ENCODE results near the gene SERINC4.

The SERINC4 gene

DNA sequence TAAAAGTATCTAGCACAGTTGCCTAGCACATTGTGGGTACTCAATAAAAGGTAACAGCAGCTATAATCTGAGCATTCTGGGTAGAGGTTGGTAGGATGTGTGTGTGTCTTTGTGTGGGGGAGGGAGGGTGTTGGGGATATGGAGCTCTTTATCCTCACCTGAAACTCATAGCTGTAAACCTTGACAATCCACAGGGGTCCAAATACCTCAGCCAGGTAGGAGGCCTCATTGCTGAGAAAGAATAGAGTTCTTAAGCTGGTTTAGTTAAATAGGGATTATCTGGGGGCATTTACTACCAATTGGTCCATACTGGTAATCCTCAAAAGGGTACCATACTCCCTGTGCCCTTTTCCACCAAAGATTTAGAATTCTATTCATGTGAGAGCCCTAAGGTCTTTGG lies 4.0 kb downstream of the SERINC4 start:
- DNase-seq = no peak

GRCh38 chr15:43795197-43795596 lies 4.8 kb downstream of the SERINC4 start:
- DNase-seq = no peak

DNA sequence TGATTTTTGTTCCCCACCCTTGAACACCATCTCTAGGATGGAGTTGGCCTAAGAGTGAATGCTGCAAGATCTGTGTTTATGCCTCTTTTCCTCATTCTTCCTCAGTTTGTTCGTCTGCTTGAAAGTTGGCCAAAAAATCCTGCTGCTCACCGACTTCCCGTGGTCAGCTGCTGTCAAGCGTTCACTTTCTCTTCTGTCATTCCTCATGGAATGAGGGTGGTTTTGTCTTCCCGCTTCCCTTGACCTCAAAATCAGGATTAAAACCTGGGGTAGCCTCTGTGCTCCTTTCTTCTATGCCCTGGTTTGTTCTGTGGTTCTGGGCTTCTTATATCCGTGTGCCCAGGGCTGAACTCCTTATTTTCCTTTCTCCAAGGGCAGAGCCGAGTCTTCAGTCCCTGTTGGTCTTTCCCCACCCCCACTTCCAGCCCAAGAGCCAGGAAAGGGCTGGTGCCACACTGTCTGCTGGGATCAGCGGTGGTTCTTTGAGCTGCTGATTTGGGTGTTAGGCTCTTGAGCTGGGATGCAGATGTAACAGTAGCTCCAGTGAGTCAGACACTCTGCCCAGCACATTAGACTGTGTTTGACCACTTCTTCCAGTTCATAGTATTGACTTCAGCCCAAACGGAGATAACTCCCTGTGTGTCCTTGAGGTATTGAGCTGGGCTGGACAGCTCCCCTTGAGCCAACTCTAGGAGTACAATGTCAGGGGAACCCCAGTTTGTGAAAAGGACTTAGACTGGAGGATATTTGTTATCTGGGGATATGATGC lies 5.6 kb downstream of the SERINC4 start:
- DNase-seq = no peak

- DNase-seq = no peak
Observed at GRCh38 chr15:43793647-43794046, 6.4 kb downstream of the SERINC4 start.

DNA sequence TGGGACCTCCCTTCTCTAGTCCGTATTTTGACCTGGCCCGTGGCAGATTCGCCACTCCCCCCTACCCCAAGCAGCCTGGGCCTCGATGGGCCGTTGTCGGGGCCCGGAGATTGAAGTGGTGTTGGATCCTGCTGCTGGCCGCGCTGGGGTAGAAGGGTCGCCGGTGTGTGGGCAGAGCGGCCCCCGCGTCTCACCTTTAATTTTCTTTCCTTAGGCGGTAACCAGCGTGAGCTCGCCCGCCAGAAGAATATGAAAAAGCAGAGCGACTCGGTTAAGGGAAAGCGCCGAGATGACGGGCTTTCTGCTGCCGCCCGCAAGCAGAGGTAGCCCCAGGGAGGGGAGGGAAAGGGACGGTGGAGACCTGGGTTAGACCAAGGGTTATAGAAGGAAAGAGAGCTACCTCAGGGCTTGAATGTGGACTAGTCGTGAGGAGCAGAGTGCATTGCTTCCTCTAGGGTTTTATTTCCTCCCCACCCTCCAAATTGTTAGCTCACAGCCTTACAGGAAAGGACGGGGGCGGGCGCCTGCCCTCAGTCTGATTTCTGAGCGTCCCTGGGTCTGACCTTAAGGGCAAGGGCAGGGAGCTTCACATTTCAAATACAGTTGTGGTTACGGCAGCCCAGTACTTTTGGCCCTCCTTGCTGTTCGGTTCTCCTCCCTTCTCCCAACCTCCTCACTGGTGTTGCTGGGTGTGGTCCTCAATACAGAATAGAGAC lies 7.1 kb downstream of the SERINC4 start:
- DNase-seq = no peak

DNA sequence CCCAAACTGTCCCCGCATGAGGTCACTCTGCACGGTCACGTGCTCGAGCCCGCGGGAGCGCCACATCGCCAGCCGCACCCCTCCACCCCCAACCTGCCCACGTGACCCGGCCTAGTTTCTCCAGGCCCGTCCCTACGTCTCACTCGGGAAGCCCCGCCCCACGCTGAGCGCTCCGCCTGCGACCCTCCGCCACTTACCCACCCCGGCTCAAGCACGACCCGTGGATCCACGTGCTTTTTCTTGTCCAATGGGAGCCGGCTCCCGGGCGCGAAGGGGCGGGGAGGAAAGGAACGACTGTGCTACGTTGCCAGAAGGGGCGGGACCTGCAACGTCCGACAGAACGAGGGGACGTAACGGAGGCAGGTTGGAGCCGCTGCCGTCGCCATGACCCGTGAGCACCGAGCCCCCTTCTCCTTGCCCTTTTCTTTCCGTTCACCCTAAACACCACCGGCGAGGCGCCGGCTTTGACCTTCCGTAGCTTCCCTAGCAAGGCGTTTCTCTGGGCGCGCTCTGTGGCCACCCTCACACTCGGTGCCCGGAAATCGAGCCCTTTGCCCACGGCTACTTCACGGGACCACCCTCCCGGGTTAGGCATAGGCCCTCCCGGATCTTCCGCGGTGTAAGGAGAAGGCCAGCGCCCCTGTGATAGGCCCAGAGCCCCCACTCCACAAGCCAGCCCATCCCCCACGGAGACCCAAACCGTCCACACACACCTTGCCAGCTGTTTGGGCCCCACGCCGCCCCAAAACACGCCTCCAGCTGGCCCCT lies 7.8 kb downstream of the SERINC4 start, which contains the start of gene SERF2:
SERF2 (plus strand) TSS at position 328 of the 768 bp plus-strand sequence; CDS start at position 385, 57 bp downstream.
- peak; percentile 98 for DNase-seq

DNA sequence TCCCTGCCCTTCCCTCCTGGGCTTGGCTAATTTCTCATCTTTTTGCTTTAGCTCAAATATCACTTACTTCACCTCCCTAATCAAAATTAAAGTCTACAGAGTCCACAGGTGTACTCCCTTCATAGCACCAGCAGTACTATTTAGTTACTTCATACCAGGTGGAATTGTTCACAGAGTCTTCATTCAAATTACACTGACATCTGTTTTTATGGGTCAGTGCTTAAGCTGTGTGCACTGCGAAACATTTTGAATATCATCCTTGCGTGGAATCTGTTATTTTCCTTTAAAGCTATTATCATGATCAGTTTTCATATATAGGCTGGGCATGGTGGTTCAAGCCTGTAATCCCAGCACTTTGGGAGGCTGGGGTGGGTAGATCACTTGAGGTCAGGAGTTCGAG lies 10.6 kb downstream of the SERINC4 start:
- DNase-seq = no peak

DNA sequence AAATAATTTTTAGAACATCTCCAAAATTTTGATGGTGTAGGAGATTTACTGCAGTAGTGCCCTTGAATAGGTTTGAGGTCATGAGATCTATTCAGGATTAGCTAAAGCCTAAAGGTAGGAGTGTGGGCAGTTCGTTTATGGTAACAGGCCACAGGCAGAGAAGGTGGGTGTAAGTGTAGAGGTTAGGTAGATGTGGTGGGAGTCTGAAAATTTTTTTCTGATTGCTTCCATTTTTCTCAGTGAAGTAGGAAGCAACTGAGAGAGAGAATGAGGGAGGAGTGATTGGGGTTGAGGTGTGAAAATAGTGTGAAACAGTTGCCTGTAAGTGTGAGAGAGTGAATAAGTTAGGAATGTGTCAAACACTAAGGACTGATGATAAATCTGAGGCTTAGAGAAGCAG lies 21.0 kb downstream of the SERINC4 start:
- DNase-seq = no peak

GRCh38 chr15:43777267-43777914 lies 22.6 kb downstream of the SERINC4 start:
- peak; percentile 82 for DNase-seq

DNA sequence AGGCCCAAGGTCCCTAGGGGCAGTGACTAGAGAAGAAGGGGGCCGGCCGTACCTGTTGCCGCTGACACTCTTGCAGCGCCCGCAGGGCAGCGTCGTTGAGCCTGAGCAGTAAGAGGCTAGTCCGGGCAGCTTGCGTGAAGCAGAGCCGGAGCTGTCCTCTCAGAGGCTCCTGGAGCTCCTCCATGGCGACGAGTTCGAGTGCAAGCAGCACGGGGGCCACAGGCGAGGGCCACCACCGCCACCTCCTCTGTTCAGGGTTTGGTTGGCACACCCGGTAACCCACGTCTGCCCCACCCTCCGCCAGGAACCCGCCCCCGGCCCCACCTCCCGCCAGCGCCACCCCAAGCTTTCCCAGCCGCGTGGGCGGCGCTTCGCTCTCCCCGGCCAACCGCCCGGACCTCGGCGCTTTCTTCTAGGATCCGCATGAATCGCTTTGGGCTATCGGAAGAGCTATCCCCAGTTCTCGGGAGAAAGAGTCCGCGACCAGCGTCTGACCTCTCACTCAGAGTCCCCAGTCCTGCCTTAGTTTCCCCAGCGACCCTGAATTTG lies 23.2 kb downstream of the SERINC4 start, which contains the start of gene ELL3:
ELL3 (minus strand) TSS at position 249 of the 549 bp plus-strand sequence; CDS start at position 184, 65 bp downstream.
- peak; percentile 65 for DNase-seq

- no peak for DNase-seq
Observed at GRCh38 chr15:43776101-43776717, 23.8 kb downstream of the SERINC4 start.

GRCh38 chr15:43775411-43775965 lies 24.5 kb downstream of the SERINC4 start:
- DNase-seq = peak; percentile 32

DNA sequence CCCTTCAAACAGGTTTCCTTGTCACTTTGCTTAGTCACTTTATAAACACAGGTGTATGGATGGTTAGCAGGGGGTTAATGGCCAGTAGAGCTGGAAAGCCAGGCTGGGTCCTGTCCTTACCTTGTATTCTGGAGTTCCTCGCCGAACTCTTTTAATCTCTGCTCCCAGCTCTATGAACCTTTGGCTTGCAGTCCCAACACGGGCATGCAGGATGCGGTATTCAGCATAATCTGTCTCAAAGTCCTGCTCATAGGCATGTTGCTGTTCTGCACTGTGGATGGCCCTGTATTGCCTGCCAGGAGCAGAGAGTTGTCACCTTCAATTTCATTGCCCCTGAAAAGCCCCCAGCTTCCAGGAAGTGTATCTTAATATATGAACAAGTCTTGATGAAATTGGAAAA lies 26.0 kb downstream of the SERINC4 start:
- no peak for DNase-seq

DNA sequence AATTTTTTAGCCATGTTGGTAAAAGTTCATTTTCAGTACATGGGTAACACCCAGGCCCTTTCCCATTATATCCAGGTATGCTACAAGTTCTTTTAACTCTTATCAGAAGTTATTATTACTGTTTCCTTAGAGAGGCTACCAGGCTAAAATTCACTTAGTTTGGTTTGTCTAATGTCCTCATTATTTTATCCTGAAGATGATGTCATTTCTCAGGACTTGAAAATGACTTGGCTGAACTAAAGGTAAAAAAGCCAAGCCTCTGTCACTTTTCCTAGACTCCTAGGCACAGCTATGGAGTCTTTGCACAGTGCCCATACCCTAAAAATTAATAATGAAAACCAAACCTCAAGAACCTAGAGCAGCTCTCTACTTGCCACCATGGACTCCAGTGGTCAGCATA lies 27.4 kb downstream of the SERINC4 start:
- no peak for DNase-seq

GRCh38 chr15:43771816-43772215 lies 28.2 kb downstream of the SERINC4 start:
- DNase-seq = no peak

DNA sequence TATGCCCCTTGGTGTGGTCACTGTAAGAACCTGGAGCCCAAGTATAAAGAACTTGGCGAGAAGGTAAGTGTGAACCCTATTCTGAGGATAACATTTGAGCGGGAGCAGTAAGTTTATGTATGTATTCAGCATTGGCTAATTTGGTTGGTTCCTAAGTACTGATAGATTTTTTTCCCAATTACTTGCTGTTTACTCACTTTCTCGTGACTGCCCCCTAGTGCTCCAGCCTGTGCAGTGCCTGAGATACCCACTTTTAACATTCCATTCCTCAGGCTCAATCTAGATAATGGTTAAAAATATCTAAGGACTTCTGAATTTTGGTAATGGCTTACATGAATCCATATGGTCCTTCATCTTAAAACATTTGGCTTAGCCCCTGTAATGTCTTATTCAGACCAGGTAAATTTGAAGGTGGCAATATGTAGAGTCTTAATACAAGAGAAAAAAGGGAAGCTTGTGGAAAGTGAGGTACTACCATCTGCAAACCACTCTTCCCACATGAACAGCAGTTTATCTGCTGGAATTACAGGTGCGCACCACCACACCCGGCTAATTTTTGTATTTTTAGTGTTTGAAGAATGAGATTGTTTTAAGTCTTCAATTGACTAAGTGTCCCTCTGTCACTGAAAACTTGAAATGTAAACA lies 30.3 kb downstream of the SERINC4 start:
- peak; percentile 21 for DNase-seq

GRCh38 chr15:43763819-43764446 lies 36.1 kb downstream of the SERINC4 start:
- DNase-seq = no peak

GRCh38 chr15:43762824-43763223 lies 37.2 kb downstream of the SERINC4 start:
- DNase-seq = no peak

- no peak for DNase-seq
Observed at GRCh38 chr15:43751885-43752284, 48.1 kb downstream of the SERINC4 start.

DNA sequence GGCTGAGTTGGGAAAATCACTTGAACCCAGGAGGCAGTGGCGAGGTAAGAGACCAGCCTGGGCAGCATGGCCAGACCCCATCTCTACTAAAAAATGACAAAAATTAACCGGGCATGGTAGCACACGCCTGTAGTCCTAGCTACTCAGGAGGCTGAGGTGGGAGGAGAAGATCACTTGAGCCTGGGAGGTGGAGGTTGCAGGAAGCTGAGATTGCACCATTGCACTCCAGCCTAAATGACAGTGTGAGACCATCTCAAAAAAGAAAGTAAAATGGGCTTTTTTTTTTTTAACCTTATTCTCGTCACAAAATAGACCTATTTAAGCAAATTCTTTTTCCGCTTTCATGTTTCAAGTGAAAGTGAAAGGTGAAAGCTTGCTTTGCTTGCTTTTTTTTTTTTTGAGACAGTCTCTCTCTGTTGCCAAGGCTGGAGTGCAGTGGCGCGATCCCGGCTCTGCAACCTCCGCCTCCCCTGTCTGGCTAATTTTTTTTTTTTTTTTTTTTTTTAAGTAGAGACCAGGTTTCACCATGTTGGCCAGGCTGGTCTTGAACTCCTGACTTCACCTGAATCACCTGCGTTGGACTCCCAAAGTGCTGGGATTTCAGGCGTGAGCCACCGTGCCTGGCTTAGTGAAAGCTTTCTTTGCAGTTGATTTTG lies 50.2 kb downstream of the SERINC4 start:
- no peak for DNase-seq
